K562 (cell line): ENCODE measurements around the gene ITGAL. TPM values are rescaled to one million over a fixed set of nuclear protein-coding genes. Genes with fewer than 3 reads are reported as not detected.

Source experiments
- microRNA-seq: library from miRNA; unstranded; fragments of <30 nt; microRNA quantifications from one replicate; pipeline ENCODE4, GENCODE V29; 2018; ENCODE audit warnings: borderline microRNAs expressed
- polyA plus RNA-seq, 8 experiments: library from polyadenylated mRNA; depleted of rRNA in 4 of 8; stranded (reverse) in 5 of 8; unstranded in 3 of 8; fragments of >200 nt; fragmentation: Nextera tagmentation in 2 of 8; fragmentation: Illumina TruSeq in 1 of 8; extraction: Ambion mirVana in 2 of 8; extraction: Trizol in 1 of 8; gene quantifications; 2 replicates each; pipeline versions ENCODE4 v1.2.1 to v1.2.3, GENCODE V29; 2011 to 2014; ENCODE audit warnings: inconsistent platforms in 1 of 8, missing spikeins in 1 of 8
- small RNA-seq: library from RNA; depleted of rRNA; stranded (forward); fragments of <200 nt; gene quantifications from one replicate; pipeline ENCODE3, GENCODE V24; 2014
- total RNA-seq, 7 experiments: library from RNA; depleted of rRNA in 6 of 7; stranded (reverse); fragments of >200 nt in 6 of 7; fragmentation: Illumina TruSeq in 2 of 7; extraction: Trizol in 2 of 7; gene quantifications; 2 replicates each; pipeline versions ENCODE4 v1.2.1 to v1.2.3, GENCODE V29; 2011 to 2021; ENCODE audit warnings: low replicate concordance in 1 of 7

ITGAL gene
- total and polyA plus RNA-seq, 9 of the 15 experiments (the other 6 are each of a cell fraction or from before 2014, with no cell fraction given) = 0.01 to 0.53 TPM; not detected in 7

Small RNA genes lying within 50 kb of the gene (microRNA-seq; reads per million reads assigned to microRNA genes)
- gene MIR4518 = not detected

Small RNA genes lying within 50 kb of the gene (small RNA-seq; reads per million reads assigned to genes)
- gene MIR4518 = not detected
- gene RF00019 = not detected
- not detected for gene RNU7-61P

Other genes starting within 250 kb of the ITGAL start
Only the 7 nearest of the 18 such genes appear.
- 8.6 and 10.8 TPM in 2 replicates for gene ZNF48, start 77.3 kb upstream of the ITGAL start, total RNA-seq (2014; rRNA removed)
- 3.3 and 3.4 TPM in 2 replicates for gene ZNF48, start 77.3 kb upstream of the ITGAL start, total RNA-seq (2014; rRNA removed; fragmentation: Illumina TruSeq; extraction: Trizol)
- gene ZNF48, start 77.3 kb upstream of the ITGAL start, total RNA-seq (2015; rRNA removed; fragmentation: Illumina TruSeq; extraction: Trizol) = 7.4 and 7.7 TPM in 2 replicates
- 9.0 and 11.6 TPM in 2 replicates for gene ZNF48, start 77.3 kb upstream of the ITGAL start, total RNA-seq (2021)
- gene ZNF48, start 77.3 kb upstream of the ITGAL start, polyA plus RNA-seq (2011; rRNA removed) = 3.6 and 4.7 TPM in 2 replicates
- gene ZNF48, start 77.3 kb upstream of the ITGAL start, polyA plus RNA-seq (2014; fragmentation: Illumina TruSeq; extraction: Trizol) = 4.6 and 8.2 TPM in 2 replicates
- gene ZNF48, start 77.3 kb upstream of the ITGAL start, polyA plus RNA-seq (2014; fragmentation: Nextera tagmentation; extraction: Ambion mirVana) = under 1 TPM; 0.38 to 0.46 TPM
- 5.8 and 6.0 TPM in 2 replicates for gene ZNF48, start 77.3 kb upstream of the ITGAL start, polyA plus RNA-seq (2014; rRNA removed)
- gene ZNF771, start 65.1 kb upstream of the ITGAL start, total RNA-seq (2014; rRNA removed) = 11.2 and 12.2 TPM in 2 replicates
- gene ZNF771, start 65.1 kb upstream of the ITGAL start, total RNA-seq (2014; rRNA removed; fragmentation: Illumina TruSeq; extraction: Trizol) = 3.2 and 3.6 TPM in 2 replicates
- gene ZNF771, start 65.1 kb upstream of the ITGAL start, total RNA-seq (2015; rRNA removed; fragmentation: Illumina TruSeq; extraction: Trizol) = 3.8 and 4.4 TPM in 2 replicates
- 11.6 and 11.9 TPM in 2 replicates for gene ZNF771, start 65.1 kb upstream of the ITGAL start, total RNA-seq (2021)
- gene ZNF771, start 65.1 kb upstream of the ITGAL start, polyA plus RNA-seq (2011; rRNA removed) = 4.3 and 5.1 TPM in 2 replicates
- gene ZNF771, start 65.1 kb upstream of the ITGAL start, polyA plus RNA-seq (2014; fragmentation: Illumina TruSeq; extraction: Trizol) = 2.9 and 3.2 TPM in 2 replicates
- 1 to 10 TPM; 1.5 to 1.7 TPM for gene ZNF771, start 65.1 kb upstream of the ITGAL start, polyA plus RNA-seq (2014; fragmentation: Nextera tagmentation; extraction: Ambion mirVana)
- 8.3 and 12.6 TPM in 2 replicates for gene ZNF771, start 65.1 kb upstream of the ITGAL start, polyA plus RNA-seq (2014; rRNA removed)
- gene DCTPP1, start 42.7 kb upstream of the ITGAL start, total RNA-seq (2014; rRNA removed) = 74.2 and 79.0 TPM in 2 replicates
- gene DCTPP1, start 42.7 kb upstream of the ITGAL start, total RNA-seq (2014; rRNA removed; fragmentation: Illumina TruSeq; extraction: Trizol) = 61.2 and 61.3 TPM in 2 replicates
- 67.4 and 75.0 TPM in 2 replicates for gene DCTPP1, start 42.7 kb upstream of the ITGAL start, total RNA-seq (2015; rRNA removed; fragmentation: Illumina TruSeq; extraction: Trizol)
- 124 and 129 TPM in 2 replicates for gene DCTPP1, start 42.7 kb upstream of the ITGAL start, total RNA-seq (2021)
- 107 and 120 TPM in 2 replicates for gene DCTPP1, start 42.7 kb upstream of the ITGAL start, polyA plus RNA-seq (2011; rRNA removed)
- gene DCTPP1, start 42.7 kb upstream of the ITGAL start, polyA plus RNA-seq (2014; fragmentation: Illumina TruSeq; extraction: Trizol) = 108 and 130 TPM in 2 replicates
- 10 to 100 TPM; 45.0 to 80.6 TPM for gene DCTPP1, start 42.7 kb upstream of the ITGAL start, polyA plus RNA-seq (2014; fragmentation: Nextera tagmentation; extraction: Ambion mirVana)
- 132 and 138 TPM in 2 replicates for gene DCTPP1, start 42.7 kb upstream of the ITGAL start, polyA plus RNA-seq (2014; rRNA removed)
- gene SEPHS2, start 26.9 kb upstream of the ITGAL start, total RNA-seq (2014; rRNA removed) = 31.6 and 42.6 TPM in 2 replicates
- gene SEPHS2, start 26.9 kb upstream of the ITGAL start, total RNA-seq (2014; rRNA removed; fragmentation: Illumina TruSeq; extraction: Trizol) = 41.2 and 43.8 TPM in 2 replicates
- 38.2 and 43.4 TPM in 2 replicates for gene SEPHS2, start 26.9 kb upstream of the ITGAL start, total RNA-seq (2015; rRNA removed; fragmentation: Illumina TruSeq; extraction: Trizol)
- 84.0 and 87.3 TPM in 2 replicates for gene SEPHS2, start 26.9 kb upstream of the ITGAL start, total RNA-seq (2021)
- 73.4 and 90.6 TPM in 2 replicates for gene SEPHS2, start 26.9 kb upstream of the ITGAL start, polyA plus RNA-seq (2011; rRNA removed)
- 62.3 and 74.6 TPM in 2 replicates for gene SEPHS2, start 26.9 kb upstream of the ITGAL start, polyA plus RNA-seq (2014; fragmentation: Illumina TruSeq; extraction: Trizol)
- 10 to 100 TPM; 20.9 to 21.3 TPM for gene SEPHS2, start 26.9 kb upstream of the ITGAL start, polyA plus RNA-seq (2014; fragmentation: Nextera tagmentation; extraction: Ambion mirVana)
- 80.0 and 80.2 TPM in 2 replicates for gene SEPHS2, start 26.9 kb upstream of the ITGAL start, polyA plus RNA-seq (2014; rRNA removed)
- 39.7 and 58.9 TPM in 2 replicates for gene ZNF768, start 53.8 kb downstream of the ITGAL start, total RNA-seq (2014; rRNA removed)
- gene ZNF768, start 53.8 kb downstream of the ITGAL start, total RNA-seq (2014; rRNA removed; fragmentation: Illumina TruSeq; extraction: Trizol) = 14.7 and 15.2 TPM in 2 replicates
- gene ZNF768, start 53.8 kb downstream of the ITGAL start, total RNA-seq (2015; rRNA removed; fragmentation: Illumina TruSeq; extraction: Trizol) = 42.3 and 45.8 TPM in 2 replicates
- 41.3 and 50.7 TPM in 2 replicates for gene ZNF768, start 53.8 kb downstream of the ITGAL start, total RNA-seq (2021)
- 22.1 and 32.8 TPM in 2 replicates for gene ZNF768, start 53.8 kb downstream of the ITGAL start, polyA plus RNA-seq (2011; rRNA removed)
- 26.9 and 40.9 TPM in 2 replicates for gene ZNF768, start 53.8 kb downstream of the ITGAL start, polyA plus RNA-seq (2014; fragmentation: Illumina TruSeq; extraction: Trizol)
- gene ZNF768, start 53.8 kb downstream of the ITGAL start, polyA plus RNA-seq (2014; fragmentation: Nextera tagmentation; extraction: Ambion mirVana) = under 1 TPM; 0.13 to 0.17 TPM
- gene ZNF768, start 53.8 kb downstream of the ITGAL start, polyA plus RNA-seq (2014; rRNA removed) = 47.8 and 49.6 TPM in 2 replicates
- 1.5 and 3.3 TPM in 2 replicates for gene ZNF747, start 62.1 kb downstream of the ITGAL start, total RNA-seq (2014; rRNA removed)
- gene ZNF747, start 62.1 kb downstream of the ITGAL start, total RNA-seq (2014; rRNA removed; fragmentation: Illumina TruSeq; extraction: Trizol) = 1.0 and 1.3 TPM in 2 replicates
- gene ZNF747, start 62.1 kb downstream of the ITGAL start, total RNA-seq (2015; rRNA removed; fragmentation: Illumina TruSeq; extraction: Trizol) = 2.0 and 2.1 TPM in 2 replicates
- gene ZNF747, start 62.1 kb downstream of the ITGAL start, total RNA-seq (2021) = 3.2 and 3.4 TPM in 2 replicates
- gene ZNF747, start 62.1 kb downstream of the ITGAL start, polyA plus RNA-seq (2011; rRNA removed) = 1.9 and 2.8 TPM in 2 replicates
- gene ZNF747, start 62.1 kb downstream of the ITGAL start, polyA plus RNA-seq (2014; fragmentation: Illumina TruSeq; extraction: Trizol) = 1.5 and 1.9 TPM in 2 replicates
- under 1 TPM; 0.14 to 0.27 TPM for gene ZNF747, start 62.1 kb downstream of the ITGAL start, polyA plus RNA-seq (2014; fragmentation: Nextera tagmentation; extraction: Ambion mirVana)
- gene ZNF747, start 62.1 kb downstream of the ITGAL start, polyA plus RNA-seq (2014; rRNA removed) = 1.7 and 3.3 TPM in 2 replicates
- gene ZNF764, start 85.6 kb downstream of the ITGAL start, total RNA-seq (2014; rRNA removed) = 9.5 and 9.8 TPM in 2 replicates
- gene ZNF764, start 85.6 kb downstream of the ITGAL start, total RNA-seq (2014; rRNA removed; fragmentation: Illumina TruSeq; extraction: Trizol) = 2.4 and 2.5 TPM in 2 replicates
- gene ZNF764, start 85.6 kb downstream of the ITGAL start, total RNA-seq (2015; rRNA removed; fragmentation: Illumina TruSeq; extraction: Trizol) = 4.1 and 4.6 TPM in 2 replicates
- gene ZNF764, start 85.6 kb downstream of the ITGAL start, total RNA-seq (2021) = 10.1 and 11.1 TPM in 2 replicates
- 3.9 and 7.1 TPM in 2 replicates for gene ZNF764, start 85.6 kb downstream of the ITGAL start, polyA plus RNA-seq (2011; rRNA removed)
- 4.1 and 4.3 TPM in 2 replicates for gene ZNF764, start 85.6 kb downstream of the ITGAL start, polyA plus RNA-seq (2014; fragmentation: Illumina TruSeq; extraction: Trizol)
- under 1 TPM; 0.69 to 0.81 TPM for gene ZNF764, start 85.6 kb downstream of the ITGAL start, polyA plus RNA-seq (2014; fragmentation: Nextera tagmentation; extraction: Ambion mirVana)
- 8.7 and 10.0 TPM in 2 replicates for gene ZNF764, start 85.6 kb downstream of the ITGAL start, polyA plus RNA-seq (2014; rRNA removed)